HUES48 (cell line): ENCODE results near the gene C17orf75.
"Not testable (repeated sequence)": the region's sequence is repeated elsewhere in the genome, so short reads cannot be mapped to it uniquely, and the experiment has no call there.

Experiments
- H3K27ac ChIP-seq: one replicate; pipeline ENCODE4 v1.7.0; 2013; ENCODE audit warnings: low read depth, low read length, inconsistent platforms
- H3K27me3 ChIP-seq: 2 replicates; pipeline ENCODE4 v1.6.1; 2013; ENCODE audit warnings: mild to moderate bottlenecking, low read length; ENCODE audit not compliant: control insufficient read depth, insufficient read depth
- H3K36me3 ChIP-seq: 2 replicates; pipeline ENCODE4 v1.6.1; 2013; ENCODE audit warnings: low read length; ENCODE audit not compliant: control insufficient read depth, insufficient read depth
- H3K4me1 ChIP-seq: 2 replicates; pipeline ENCODE4 v1.6.1; 2013; ENCODE audit warnings: mild to moderate bottlenecking, low read length; ENCODE audit not compliant: control insufficient read depth, insufficient read depth
- H3K4me3 ChIP-seq: 2 replicates; pipeline ENCODE4 v1.5.1; 2013; ENCODE audit warnings: mild to moderate bottlenecking, low read depth, low read length
- H3K9ac ChIP-seq: 2 replicates; pipeline ENCODE4 v1.6.1; 2013; ENCODE audit warnings: mild to moderate bottlenecking, low read depth, low read length, moderate library complexity
- H3K9me3 ChIP-seq: 2 replicates; pipeline ENCODE4 v1.6.1; 2013; ENCODE audit warnings: low read length; ENCODE audit not compliant: control insufficient read depth, insufficient read depth

C17orf75 gene

GRCh38 chr17:32320847-32321246 is 21.1 kb downstream of the C17orf75 start:
- Histone ChIP-seq H3K36me3 (0 out of 2 replicates have a peak, but pooled peaks cover 8% of the 10 kb centered on the region), H3K4me1 (peaks cover 20% of the 10 kb centered on the region), H3K9ac (no peak overlapping the region)

GRCh38 chr17:32320080-32320479 is 21.9 kb downstream of the C17orf75 start:
- H3K36me3 ChIP-seq, H3K9me3 ChIP-seq, H3K27ac ChIP-seq, H3K9ac ChIP-seq, H3K27me3 ChIP-seq, H3K4me3 ChIP-seq: not testable (repeated sequence)
- peaks cover 20% of the 10 kb centered on the region for H3K4me1 ChIP-seq

More at GRCh38 chr17:32320847-32321246, 21.1 kb downstream of the C17orf75 start:
- Histone ChIP-seq H3K9me3 (no peaks in the 10 kb centered on the region), H3K27me3 (no peaks in the 10 kb centered on the region), H3K4me3 (no peak overlapping the region), H3K27ac (no peak overlapping the region)

DNA sequence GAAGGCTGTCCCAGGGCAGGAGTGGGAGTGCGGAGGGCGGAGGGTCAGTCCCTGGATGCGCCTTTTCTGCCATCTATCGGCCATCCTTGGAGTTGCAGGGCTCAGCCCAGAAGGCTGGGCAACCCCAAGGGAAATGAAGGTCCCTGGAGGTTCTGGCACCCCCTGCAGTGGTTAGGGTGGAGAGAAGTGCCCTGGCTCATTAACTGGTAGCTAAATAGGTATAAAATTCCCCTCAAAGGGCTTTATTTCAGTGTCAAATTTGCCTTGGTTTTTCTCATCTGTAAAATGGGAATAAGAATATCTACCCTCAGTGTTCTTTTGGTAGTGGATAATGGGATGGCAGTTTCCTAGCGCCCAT is 22.4 kb downstream of the C17orf75 start:
- 0 out of 2 replicates have a peak, but pooled peaks cover 8% of the 10 kb centered on the region for H3K36me3 ChIP-seq
- no peak overlapping the region for H3K27ac ChIP-seq
- no peaks in the 10 kb centered on the region for H3K9me3 ChIP-seq
- no peak overlapping the region for H3K4me3 ChIP-seq
- H3K9ac ChIP-seq, result no peak overlapping the region
- no peaks in the 10 kb centered on the region for H3K27me3 ChIP-seq
- peaks cover 18% of the 10 kb centered on the region for H3K4me1 ChIP-seq

DNA sequence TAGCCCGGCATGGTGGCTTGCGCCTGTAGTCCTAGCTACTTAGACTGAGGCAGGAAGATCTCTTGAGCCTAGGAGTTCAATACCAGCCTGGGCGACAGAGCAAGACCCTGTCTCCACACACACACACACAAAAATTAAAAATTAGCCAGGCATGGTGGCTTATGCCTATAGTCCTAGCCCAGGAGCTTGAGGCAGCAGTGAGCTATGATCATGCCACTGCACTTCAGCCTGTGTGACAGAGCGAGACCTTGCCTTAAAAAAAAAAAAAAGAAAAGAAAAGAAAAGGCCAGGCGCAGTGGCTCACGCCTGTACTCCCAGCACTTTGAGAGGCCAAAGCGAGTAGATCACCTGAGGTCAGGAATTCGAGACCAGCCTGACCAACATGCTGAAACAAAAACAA is 23.9 kb downstream of the C17orf75 start:
- Histone ChIP-seq H3K9ac (no peak overlapping the region), H3K27me3 (no peaks in the 10 kb centered on the region), H3K9me3 (no peaks in the 10 kb centered on the region), H3K27ac (no peak overlapping the region), H3K4me1 (0 out of 2 replicates have a peak, but pooled peaks cover 5% of the 10 kb centered on the region), H3K4me3 (no peak overlapping the region), H3K36me3 (0 out of 2 replicates have a peak, but pooled peaks cover 8% of the 10 kb centered on the region)

DNA sequence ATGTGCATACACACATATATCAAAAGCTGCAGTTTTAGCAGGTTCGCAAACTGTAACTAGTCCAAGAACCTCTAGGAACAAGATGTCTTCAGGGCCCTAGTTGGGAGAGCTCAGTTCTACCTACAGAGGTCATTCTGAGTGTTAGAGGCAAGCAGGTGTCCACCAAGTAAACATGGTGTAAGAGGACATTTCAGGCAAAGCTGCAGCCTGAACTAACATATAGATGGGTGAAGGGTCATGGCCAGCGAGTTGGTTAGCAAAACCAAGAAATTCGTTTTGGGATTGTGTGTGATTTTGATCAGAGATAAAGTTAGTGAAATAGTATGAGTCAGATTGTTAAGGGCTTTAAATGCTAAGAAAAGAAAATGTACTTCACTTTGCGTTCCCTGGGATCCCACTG is 24.6 kb downstream of the C17orf75 start:
- Histone ChIP-seq H3K27me3 (no peaks in the 10 kb centered on the region), H3K4me3 (no peak overlapping the region), H3K36me3 (0 out of 2 replicates have a peak, but pooled peaks cover 8% of the 10 kb centered on the region), H3K27ac (no peak overlapping the region), H3K9me3 (no peaks in the 10 kb centered on the region), H3K4me1 (0 out of 2 replicates have a peak, but pooled peaks cover 5% of the 10 kb centered on the region), H3K9ac (no peak overlapping the region)

- not testable (repeated sequence) for H3K36me3 ChIP-seq, H3K4me1 ChIP-seq, H3K9ac ChIP-seq, H3K27ac ChIP-seq, H3K27me3 ChIP-seq, H3K4me3 ChIP-seq, H3K9me3 ChIP-seq
These were observed 25.3 kb downstream of the C17orf75 start for GRCh38 chr17:32316653-32317052.

DNA sequence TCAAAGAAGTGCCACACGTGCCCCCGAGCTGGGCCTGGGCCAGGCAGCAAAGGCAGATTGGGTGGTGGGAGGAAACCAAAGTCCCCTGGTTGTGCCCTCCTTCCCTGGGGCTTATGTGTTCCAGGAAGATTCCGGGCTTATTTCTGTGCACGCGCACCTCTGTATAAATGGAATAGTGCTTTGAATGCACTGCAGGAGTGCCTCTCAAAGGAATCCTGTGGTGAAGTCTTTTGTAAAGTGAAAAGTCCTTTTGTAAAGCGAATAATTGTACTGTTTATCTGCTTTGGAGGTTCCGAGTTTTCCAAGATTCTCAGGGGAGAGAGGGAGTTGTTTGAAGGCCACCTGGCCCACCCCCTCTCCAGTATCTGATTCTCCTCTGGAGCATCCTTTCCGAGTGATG is 26.8 kb downstream of the C17orf75 start:
- H3K36me3 ChIP-seq, result no peaks in the 10 kb centered on the region
- H3K4me3 ChIP-seq, result no peak overlapping the region
- H3K27me3 ChIP-seq, result no peaks in the 10 kb centered on the region
- peaks cover 16% of the 10 kb centered on the region for H3K4me1 ChIP-seq
- H3K9ac ChIP-seq, result no peak overlapping the region
- H3K27ac ChIP-seq, result no peak overlapping the region
- H3K9me3 ChIP-seq, result no peaks in the 10 kb centered on the region

DNA sequence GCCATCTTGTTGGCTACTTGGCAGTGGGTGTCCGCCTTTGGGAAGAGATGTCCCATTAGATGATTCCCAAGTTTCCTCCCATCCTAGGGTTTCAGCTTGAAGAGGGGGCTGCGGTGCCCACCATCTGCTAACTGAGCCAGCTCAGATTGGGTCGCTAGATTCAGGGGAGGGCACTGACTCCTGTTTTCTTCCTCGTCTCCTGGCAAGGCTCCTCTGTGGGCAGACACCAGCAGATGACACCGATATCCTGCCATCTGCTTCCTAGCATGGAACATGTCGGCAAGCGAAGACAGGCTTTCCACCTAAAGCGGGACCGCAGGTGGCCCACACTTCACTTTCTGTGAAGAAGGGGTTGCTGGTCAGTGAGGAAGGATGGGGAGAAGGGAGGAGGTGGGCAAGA is 27.3 kb downstream of the C17orf75 start:
- Histone ChIP-seq H3K9ac (no peak overlapping the region), H3K27me3 (no peaks in the 10 kb centered on the region), H3K4me3 (no peak overlapping the region), H3K4me1 (peaks cover 15% of the 10 kb centered on the region), H3K36me3 (no peaks in the 10 kb centered on the region), H3K27ac (no peak overlapping the region), H3K9me3 (no peaks in the 10 kb centered on the region)

- H3K27ac ChIP-seq, result peak overlapping the region; percentile 60
- peaks cover 17% of the 10 kb centered on the region for H3K4me1 ChIP-seq
- H3K9ac ChIP-seq, result 0 out of 2 replicates have a peak overlapping the region, but pooled peaks have one; percentile 35
- H3K9me3 ChIP-seq, result no peaks in the 10 kb centered on the region
- no peaks in the 10 kb centered on the region; the same call in 1 of the 2 replicates for H3K36me3 ChIP-seq
- 0 out of 2 replicates have a peak overlapping the region, but pooled peaks have one; percentile 19 for H3K4me3 ChIP-seq
- no peaks in the 10 kb centered on the region for H3K27me3 ChIP-seq
These were observed 30.9 kb downstream of the C17orf75 start for GRCh38 chr17:32311028-32311536.

GRCh38 chr17:32307658-32308057 is 34.3 kb downstream of the C17orf75 start:
- H3K36me3 ChIP-seq, result no peaks in the 10 kb centered on the region; the same call in 1 of the 2 replicates
- no peaks in the 10 kb centered on the region for H3K9me3 ChIP-seq

GRCh38 chr17:32305049-32305448 is 36.9 kb downstream of the C17orf75 start:
- Histone ChIP-seq H3K27ac (no peak overlapping the region), H3K4me3 (no peak overlapping the region), H3K27me3 (no peaks in the 10 kb centered on the region), H3K4me1 (peaks cover 37% of the 10 kb centered on the region), H3K9me3 (no peaks in the 10 kb centered on the region), H3K36me3 (peaks cover 2% of the 10 kb centered on the region; the same call in 1 of the 2 replicates), H3K9ac (no peak overlapping the region)

More at GRCh38 chr17:32307658-32308057, 34.3 kb downstream of the C17orf75 start:
- Histone ChIP-seq H3K4me3 (no peak overlapping the region), H3K27me3 (no peaks in the 10 kb centered on the region), H3K27ac (no peak overlapping the region), H3K9ac (no peak overlapping the region), H3K4me1 (peaks cover 43% of the 10 kb centered on the region)
